GM10847 (cell line): ENCODE data around the gene CERS4.

ENCODE experiments used
- POLR2A ChIP-seq: IDR thresholded peaks from 2 replicates; pipeline ENCODE4 v1.6.1; 2011; ENCODE audit not compliant: insufficient read length; ENCODE audit errors: extremely low read depth

CERS4 gene

GRCh38 chr19:8206147-8207087, 2.8 kb upstream of the CERS4 start:
- TF ChIP-seq POLR2A, result no peak

- TF ChIP-seq POLR2A, result no peak
Observed at GRCh38 chr19:8208119-8208921, 850 bp upstream of the CERS4 start.

- TF ChIP-seq POLR2A, result peak; percentile 39
Observed at GRCh38 chr19:8209462-8210378, 550 bp downstream of the CERS4 start.

GRCh38 chr19:8210421-8211101, 1.4 kb downstream of the CERS4 start:
- no peak for TF ChIP-seq POLR2A

- no peak for TF ChIP-seq POLR2A
Observed at GRCh38 chr19:8212212-8212611, 3.0 kb downstream of the CERS4 start.

- no peak for TF ChIP-seq POLR2A
Observed at GRCh38 chr19:8212916-8213315, 3.7 kb downstream of the CERS4 start.

- TF ChIP-seq POLR2A, result no peak
Observed at GRCh38 chr19:8213827-8214672, 4.9 kb downstream of the CERS4 start.

GRCh38 chr19:8214802-8215201, 5.6 kb downstream of the CERS4 start:
- no peak for TF ChIP-seq POLR2A

- no peak for TF ChIP-seq POLR2A
Observed at GRCh38 chr19:8215783-8216182, 6.6 kb downstream of the CERS4 start.

GRCh38 chr19:8216357-8216756, 7.2 kb downstream of the CERS4 start:
- no peak for TF ChIP-seq POLR2A

GRCh38 chr19:8220481-8220880, 11.3 kb downstream of the CERS4 start:
- TF ChIP-seq POLR2A, result no peak

- TF ChIP-seq POLR2A, result no peak
Observed at GRCh38 chr19:8221161-8221560, 12.0 kb downstream of the CERS4 start.

GRCh38 chr19:8224394-8225145, 15.4 kb downstream of the CERS4 start:
- no peak for TF ChIP-seq POLR2A
